ENCODE measurements around the gene KLHL1. TPM values are rescaled to one million over a fixed set of nuclear protein-coding genes. Genes with fewer than 3 reads are reported as not detected.
"Not testable (repeated sequence)": the region's sequence is repeated elsewhere in the genome, so short reads cannot be mapped to it uniquely, and the experiment has no call there.

KLHL1 gene, protein sequence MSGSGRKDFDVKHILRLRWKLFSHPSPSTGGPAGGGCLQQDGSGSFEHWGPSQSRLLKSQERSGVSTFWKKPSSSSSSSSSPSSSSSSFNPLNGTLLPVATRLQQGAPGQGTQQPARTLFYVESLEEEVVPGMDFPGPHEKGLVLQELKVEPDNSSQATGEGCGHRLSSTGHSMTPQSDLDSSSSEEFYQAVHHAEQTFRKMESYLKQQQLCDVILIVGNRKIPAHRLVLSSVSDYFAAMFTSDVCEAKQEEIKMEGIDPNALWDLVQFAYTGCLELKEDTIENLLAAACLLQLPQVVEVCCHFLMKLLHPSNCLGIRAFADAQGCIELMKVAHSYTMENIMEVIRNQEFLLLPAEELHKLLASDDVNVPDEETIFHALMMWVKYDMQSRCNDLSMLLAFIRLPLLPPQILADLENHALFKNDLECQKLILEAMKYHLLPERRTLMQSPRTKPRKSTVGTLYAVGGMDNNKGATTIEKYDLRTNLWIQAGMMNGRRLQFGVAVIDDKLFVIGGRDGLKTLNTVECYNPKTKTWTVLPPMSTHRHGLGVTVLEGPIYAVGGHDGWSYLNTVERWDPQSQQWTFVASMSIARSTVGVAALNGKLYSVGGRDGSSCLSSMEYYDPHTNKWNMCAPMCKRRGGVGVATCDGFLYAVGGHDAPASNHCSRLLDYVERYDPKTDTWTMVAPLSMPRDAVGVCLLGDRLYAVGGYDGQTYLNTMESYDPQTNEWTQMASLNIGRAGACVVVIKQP
- not detected in 2 replicates for total RNA-seq (2014; rRNA removed; shearing (Covaris generic))
- not detected in 2 replicates for polyA plus RNA-seq (2015; cell fraction: cytosol; rRNA removed)
- not detected in 2 replicates for polyA plus RNA-seq (2015; cell fraction: nucleus; rRNA removed)

GRCh38 chr13:70108356-70109105 is at the start of gene KLHL1:
TSS of gene KLHL1 (minus strand) at chr13:70108452. CDS start at chr13:70107699, 753 bp downstream.
- no peak for DNase-seq (ENCODE audit: low read depth)

GRCh38 chr13:70142658-70143057 is 34.4 kb upstream of the KLHL1 start:
- DNase-seq (ENCODE audit: low read depth), result not testable (repeated sequence)

DNA sequence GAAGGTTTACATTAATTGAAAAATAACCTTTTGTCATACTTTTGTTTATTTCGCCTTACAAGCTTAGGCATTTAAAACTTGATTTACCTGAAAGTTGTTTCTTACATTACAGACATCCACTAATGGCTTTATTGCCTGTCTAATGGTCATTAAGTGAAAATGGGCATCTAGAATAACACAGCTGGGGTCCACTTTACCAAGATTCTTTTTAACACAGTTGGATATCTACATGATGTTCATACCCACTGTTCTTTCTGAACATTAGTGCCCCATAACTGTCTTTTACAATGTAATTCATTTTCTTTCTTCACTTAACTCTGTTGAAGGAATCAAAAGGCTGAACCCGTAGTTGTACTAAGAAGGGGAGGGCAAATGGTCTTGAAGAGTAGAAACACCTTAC is 19.8 kb upstream of the KLHL1 start:
- no peak for DNase-seq (ENCODE audit: low read depth)

DNA sequence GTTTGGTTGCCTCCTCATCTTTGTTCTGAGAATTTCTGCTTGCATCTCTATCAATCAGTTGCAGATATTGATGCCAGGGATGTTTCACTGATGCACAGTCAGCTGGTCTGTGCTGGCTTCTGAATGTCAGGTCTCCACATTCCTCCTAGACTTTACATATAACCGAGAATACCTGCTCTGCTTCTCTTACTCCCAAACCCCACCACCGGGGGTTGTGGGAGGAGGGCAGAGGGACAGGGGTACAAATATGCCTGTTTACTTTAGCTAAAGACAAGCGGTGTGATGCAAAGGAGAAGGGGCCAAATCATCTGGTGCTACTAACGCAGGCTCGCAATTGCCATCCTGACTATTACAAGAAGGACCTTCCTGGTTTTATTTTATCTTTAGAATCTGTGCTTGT is 17.4 kb upstream of the KLHL1 start:
- DNase-seq (ENCODE audit: low read depth), result no peak

DNA sequence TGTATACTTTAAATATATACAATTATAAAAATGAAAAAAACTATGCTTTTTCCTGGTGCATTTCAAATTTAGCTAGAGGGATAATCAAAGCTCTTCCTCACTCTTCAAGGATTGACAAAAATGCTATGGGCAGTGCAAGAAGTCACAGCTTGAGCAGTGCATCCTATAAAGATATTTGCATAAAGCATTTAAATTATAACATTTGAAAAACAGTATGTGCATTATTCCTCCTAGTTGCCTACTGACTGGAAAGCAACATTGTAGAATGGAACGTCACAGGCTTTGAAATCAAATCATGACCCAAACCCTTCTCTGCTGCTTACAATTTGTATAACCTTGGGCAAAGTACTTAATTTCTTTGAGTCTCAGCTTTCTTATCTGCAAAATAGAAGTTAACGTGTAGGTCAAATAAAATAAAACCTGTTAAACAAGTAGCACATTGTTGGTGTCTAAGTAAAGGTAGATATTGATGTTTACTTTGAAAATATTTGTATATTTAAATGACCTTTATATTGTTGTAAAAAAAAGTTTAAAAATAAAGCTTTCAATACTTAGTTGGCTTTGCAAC is 9.2 kb upstream of the KLHL1 start:
- no peak for DNase-seq (ENCODE audit: low read depth)

- no peak for DNase-seq (ENCODE audit: low read depth)
These were observed 562 bp downstream of the KLHL1 start, which contains the start of gene ATXN8OS for GRCh38 chr13:70107498-70108281. TSS of gene ATXN8OS (plus strand) at chr13:70107826.

GRCh38 chr13:70107125-70107497 is 1.1 kb downstream of the KLHL1 start:
- DNase-seq (ENCODE audit: low read depth), result no peak

DNA sequence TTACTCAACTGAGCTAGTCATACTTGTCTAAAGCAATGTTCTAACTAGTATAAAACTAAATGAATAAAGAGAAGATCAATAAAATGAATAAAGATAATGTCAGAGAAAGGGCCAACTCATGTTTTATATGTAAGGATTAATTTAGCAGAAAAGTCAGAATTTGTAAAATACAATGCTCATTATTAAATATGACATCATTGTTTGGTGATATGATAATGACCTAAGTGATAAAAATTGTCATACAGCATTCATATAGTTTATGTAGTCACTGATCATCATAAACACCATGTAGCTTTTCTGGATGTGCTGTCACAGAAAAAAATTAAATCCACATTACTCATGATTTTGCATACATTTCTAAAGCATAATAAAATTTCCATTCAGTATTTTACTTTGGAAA is 3.8 kb downstream of the KLHL1 start:
- DNase-seq (ENCODE audit: low read depth), result no peak

GRCh38 chr13:70098669-70099068 is 9.6 kb downstream of the KLHL1 start:
- peak; percentile 20 for DNase-seq (ENCODE audit: low read depth)

GRCh38 chr13:70090036-70090723 is 18.1 kb downstream of the KLHL1 start:
- no peak for DNase-seq (ENCODE audit: low read depth)

DNA sequence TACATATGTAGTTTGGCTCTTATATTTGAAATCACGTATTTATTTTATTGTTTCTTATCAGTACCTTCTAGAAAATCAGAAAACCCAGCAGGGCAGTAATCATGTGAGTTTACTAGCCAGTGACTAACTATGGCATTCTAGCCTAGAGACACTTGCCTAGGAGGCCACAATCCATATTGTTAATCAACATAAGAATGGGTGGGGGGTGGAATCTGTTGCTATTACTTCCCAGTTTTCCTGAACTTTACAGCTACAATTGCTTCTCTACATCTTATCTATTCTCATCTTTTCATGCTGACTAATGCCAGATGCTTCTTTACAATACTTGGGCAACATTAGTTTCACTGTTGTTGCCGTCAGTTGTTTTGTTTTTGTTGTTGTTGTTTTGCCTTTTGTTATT is 19.3 kb downstream of the KLHL1 start:
- DNase-seq (ENCODE audit: low read depth), result no peak

DNA sequence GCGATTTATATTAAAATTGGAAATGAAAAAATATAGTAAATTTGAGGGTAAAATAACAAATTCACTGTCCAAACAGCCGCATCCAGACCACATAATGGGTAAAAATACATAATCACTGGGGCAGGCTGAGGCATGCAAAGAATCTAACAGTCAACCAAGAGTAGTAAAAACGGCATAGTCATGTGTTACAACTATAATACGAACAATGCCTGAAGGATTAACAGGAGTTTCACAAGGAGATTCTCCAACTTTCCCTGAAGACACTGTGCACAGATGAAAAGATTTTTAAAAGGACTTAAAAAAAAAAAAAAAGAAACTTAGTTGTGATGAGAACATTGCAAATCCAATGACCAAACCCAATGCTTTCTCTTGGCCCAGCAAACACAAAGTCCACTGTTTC is 21.0 kb downstream of the KLHL1 start:
- DNase-seq (ENCODE audit: low read depth), result no peak

GRCh38 chr13:70080012-70080411 is 28.2 kb downstream of the KLHL1 start:
- DNase-seq (ENCODE audit: low read depth), result no peak

DNA sequence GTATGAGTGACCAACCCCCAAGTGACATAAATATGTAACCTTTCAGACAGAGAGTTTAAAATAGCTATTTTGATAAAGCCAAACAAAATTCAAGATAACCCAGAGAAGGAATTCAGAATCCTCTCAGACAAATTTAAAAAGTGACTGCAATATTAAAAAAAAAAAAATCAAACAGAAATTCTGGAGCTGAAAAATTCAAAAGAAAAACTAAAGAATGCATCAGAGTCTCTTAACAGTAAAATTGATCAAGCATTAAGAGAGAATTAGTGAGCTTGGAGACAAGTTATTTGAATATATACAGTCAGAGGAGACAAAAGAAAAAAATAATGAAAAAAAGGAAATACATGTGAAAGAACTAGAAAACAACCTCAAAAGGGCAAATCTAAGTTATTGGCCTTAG is 53.7 kb downstream of the KLHL1 start:
- no peak for DNase-seq (ENCODE audit: low read depth)

GRCh38 chr13:70051531-70051930 is 56.7 kb downstream of the KLHL1 start:
- no peak for DNase-seq (ENCODE audit: low read depth)

- DNase-seq (ENCODE audit: low read depth), result peak; percentile 88
These were observed 64.6 kb downstream of the KLHL1 start for GRCh38 chr13:70043685-70044084.

DNA sequence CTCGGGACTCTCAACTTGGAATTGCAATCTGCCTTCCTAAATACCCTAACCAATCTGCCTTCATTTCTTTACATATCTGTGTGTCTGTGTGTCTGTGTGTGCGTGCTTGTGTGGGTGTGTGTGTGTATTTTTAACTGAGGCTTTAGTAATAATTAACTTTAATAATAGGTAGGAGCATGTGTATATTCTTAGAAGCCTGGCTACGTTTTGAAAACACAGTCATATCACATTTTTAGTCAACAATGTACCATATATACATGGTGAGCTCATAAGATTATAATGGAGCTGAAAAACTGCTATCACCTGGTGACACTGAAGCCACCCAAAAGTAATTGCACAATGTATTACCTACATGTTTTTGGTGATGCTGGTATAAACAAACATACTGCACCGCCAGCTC is 66.1 kb downstream of the KLHL1 start:
- DNase-seq (ENCODE audit: low read depth), result no peak

GRCh38 chr13:70034286-70034685 is 74.0 kb downstream of the KLHL1 start:
- DNase-seq (ENCODE audit: low read depth), result no peak

- DNase-seq (ENCODE audit: low read depth), result no peak
These were observed 80.7 kb downstream of the KLHL1 start for GRCh38 chr13:70027551-70027950.

DNA sequence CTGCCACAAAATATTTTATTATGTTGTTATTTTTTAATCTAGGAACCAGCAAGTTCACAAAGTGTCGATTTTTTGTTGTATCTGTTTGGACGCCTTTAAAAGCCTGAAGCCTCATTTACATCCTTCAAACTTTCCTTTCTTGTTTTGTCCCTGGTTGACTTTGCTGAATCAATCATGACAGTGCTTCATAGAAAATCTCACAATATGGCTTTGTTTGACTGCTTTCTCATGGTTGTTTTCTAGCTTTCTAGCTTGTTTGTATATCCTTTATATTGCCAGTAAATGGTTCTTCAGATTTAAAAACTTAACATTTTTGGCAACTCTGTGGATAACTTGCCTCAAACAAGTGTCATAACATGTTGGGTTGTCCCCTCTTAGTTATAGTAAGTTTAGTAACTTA is 84.7 kb downstream of the KLHL1 start:
- DNase-seq (ENCODE audit: low read depth), result no peak

Measured in HT1080 (cell line).